NCI-H2196 treated with DMSO at 0.1 percent for 48 hours (cell line): ENCODE measurements around the gene HS2ST1.

Experiments used
- DNase-seq: peaks from one replicate; lab custom pipeline; 2025; ENCODE audit not compliant: unreplicated experiment; lab: John Stamatoyannopoulos, UW

HS2ST1 gene

GRCh38 chr1:87104945-87105344, 190.5 kb downstream of the HS2ST1 start:
- no peak for DNase-seq

GRCh38 chr1:87106144-87106543, 191.7 kb downstream of the HS2ST1 start:
- DNase-seq = no peak

GRCh38 chr1:87106867-87107266, 192.4 kb downstream of the HS2ST1 start:
- DNase-seq = no peak

GRCh38 chr1:87108228-87108627, 193.8 kb downstream of the HS2ST1 start:
- DNase-seq = no peak

- DNase-seq = no peak
These were observed 194.5 kb downstream of the HS2ST1 start for GRCh38 chr1:87108814-87109411.

- no peak for DNase-seq
These were observed 197.4 kb downstream of the HS2ST1 start for GRCh38 chr1:87111659-87112371.

GRCh38 chr1:87113313-87113712, 198.9 kb downstream of the HS2ST1 start:
- no peak for DNase-seq

- DNase-seq = no peak
These were observed 201.0 kb downstream of the HS2ST1 start for GRCh38 chr1:87115317-87115890.

- no peak for DNase-seq
These were observed 201.5 kb downstream of the HS2ST1 start for GRCh38 chr1:87115891-87116290.

GRCh38 chr1:87117761-87118368, 203.4 kb downstream of the HS2ST1 start:
- DNase-seq = no peak

GRCh38 chr1:87119541-87120140, 205.2 kb downstream of the HS2ST1 start:
- no peak for DNase-seq

- no peak for DNase-seq
These were observed 206.3 kb downstream of the HS2ST1 start for GRCh38 chr1:87120779-87121178.

- DNase-seq = no peak
These were observed 207.3 kb downstream of the HS2ST1 start for GRCh38 chr1:87121711-87122163.

GRCh38 chr1:87122243-87122642, 207.8 kb downstream of the HS2ST1 start:
- DNase-seq = no peak

- no peak for DNase-seq
These were observed 209.2 kb downstream of the HS2ST1 start for GRCh38 chr1:87123610-87124009.

GRCh38 chr1:87126886-87127505, 212.6 kb downstream of the HS2ST1 start:
- DNase-seq = no peak

GRCh38 chr1:87127581-87127980, 213.1 kb downstream of the HS2ST1 start:
- DNase-seq = no peak

- DNase-seq = no peak
These were observed 214.6 kb downstream of the HS2ST1 start for GRCh38 chr1:87129038-87129437.

- no peak for DNase-seq
These were observed 215.2 kb downstream of the HS2ST1 start for GRCh38 chr1:87129606-87130005.

- DNase-seq = no peak
These were observed 216.0 kb downstream of the HS2ST1 start for GRCh38 chr1:87130438-87130837.

GRCh38 chr1:87131809-87132283, 217.4 kb downstream of the HS2ST1 start:
- DNase-seq = peak; percentile 48
